Astrocyte (in vitro differentiated cells and primary cell): ENCODE results near the gene SEPTIN1. TPM values are rescaled to one million over a fixed set of nuclear protein-coding genes. Genes with fewer than 3 reads are reported as not detected.

ENCODE experiments used
- DNase-seq: peaks from one replicate; pipeline ENCODE4 v3.0.0-alpha.2; 2010; ENCODE audit warnings: low read depth
- FAIRE-seq: peaks from 2 replicates; lab custom pipeline; 2011; peaks lifted over from hg19 to GRCh38; lab: Jason Lieb, UNC
- H2AFZ ChIP-seq: 2 replicates; pipeline ENCODE4 v1.6.0; 2012; ENCODE audit warnings: low read depth, low read length, inconsistent platforms
- H3K27ac ChIP-seq: 2 replicates; pipeline ENCODE4 v1.5.1; 2011; ENCODE audit warnings: low read depth, low read length, inconsistent platforms
- H3K27me3 ChIP-seq: 2 replicates; pipeline ENCODE4 v1.6.0; 2011; ENCODE audit warnings: low read length, inconsistent platforms; ENCODE audit not compliant: insufficient read depth
- H3K36me3 ChIP-seq: 2 replicates; pipeline ENCODE4 v1.5.1; 2011; ENCODE audit warnings: low read length, inconsistent platforms; ENCODE audit not compliant: insufficient read depth
- H3K4me1 ChIP-seq: 2 replicates; pipeline ENCODE4 v1.5.1; 2011; ENCODE audit warnings: low read length, inconsistent platforms; ENCODE audit not compliant: insufficient read depth
- H3K4me2 ChIP-seq: 2 replicates; pipeline ENCODE4 v1.6.0; 2012; ENCODE audit warnings: low read length, inconsistent platforms
- H3K4me3 ChIP-seq: 2 replicates; pipeline ENCODE4 v1.5.1; 2011; ENCODE audit warnings: low read depth, mild to moderate bottlenecking, low read length, inconsistent platforms; ENCODE audit not compliant: insufficient read depth
- H3K79me2 ChIP-seq: 2 replicates; pipeline ENCODE4 v1.6.0; 2012; ENCODE audit warnings: mild to moderate bottlenecking, low read length, inconsistent platforms; ENCODE audit not compliant: insufficient read depth
- H3K9ac ChIP-seq: 2 replicates; pipeline ENCODE4 v1.6.0; 2012; ENCODE audit warnings: mild to moderate bottlenecking, low read length, inconsistent platforms
- H3K9me3 ChIP-seq: 2 replicates; pipeline ENCODE4 v1.5.1; 2012; ENCODE audit warnings: low read depth, mild to moderate bottlenecking, low read length, inconsistent platforms; ENCODE audit not compliant: insufficient read depth
- H4K20me1 ChIP-seq: 2 replicates; pipeline ENCODE4 v1.6.0; 2012; ENCODE audit warnings: low read length, inconsistent platforms; ENCODE audit not compliant: insufficient read depth
- H3K27ac Mint-ChIP-seq: one replicate; pipeline ENCODE4 v1.8.0; 2021; ENCODE audit warnings: mild to moderate bottlenecking, mixed read lengths; ENCODE audit not compliant: unreplicated experiment
- H3K27me3 Mint-ChIP-seq: one replicate; pipeline ENCODE4 v1.8.0; 2021; ENCODE audit warnings: low read depth, mixed read lengths; ENCODE audit not compliant: unreplicated experiment
- H3K36me3 Mint-ChIP-seq: one replicate; pipeline ENCODE4 v1.8.0; 2021; ENCODE audit warnings: low read depth, mixed read lengths; ENCODE audit not compliant: unreplicated experiment
- H3K4me1 Mint-ChIP-seq: one replicate; pipeline ENCODE4 v1.8.0; 2021; ENCODE audit warnings: low read depth, mixed read lengths; ENCODE audit not compliant: unreplicated experiment
- H3K4me3 Mint-ChIP-seq: one replicate; pipeline ENCODE4 v1.8.0; 2021; ENCODE audit warnings: mild to moderate bottlenecking, moderate library complexity, mixed read lengths; ENCODE audit not compliant: unreplicated experiment
- H3K9me3 Mint-ChIP-seq: one replicate; pipeline ENCODE4 v1.8.0; 2021; ENCODE audit warnings: mild to moderate bottlenecking, mixed read lengths; ENCODE audit not compliant: unreplicated experiment
- EZH2 ChIP-seq: IDR thresholded peaks from 2 replicates; pipeline ENCODE4 v1.6.1; 2012; ENCODE audit warnings: mild to moderate bottlenecking, low read length, inconsistent platforms; ENCODE audit not compliant: insufficient read depth
- total RNA-seq: library from RNA; stranded (reverse); gene quantifications from 2 replicates; pipeline ENCODE4 v1.2.1, GENCODE V29; 2021
- TF ChIP-seq, protein P1 (sequence below): IDR thresholded peaks from 2 replicates; pipeline ENCODE4 v1.5.1; 2011; ENCODE audit warnings: low read depth, mild to moderate bottlenecking, inconsistent platforms, low read length, moderate library complexity; ENCODE audit not compliant: insufficient read depth

Gene SEPTIN1
- total RNA-seq, 1 donor from 2014 or later = 0.48 TPM

GRCh38 chr16:30429678-30430427 is 47.5 kb upstream of the SEPTIN1 start, which contains the start of gene DCTPP1:
Gene DCTPP1 (minus strand): TSS chr16:30430030. CDS start chr16:30429980, 50 bp downstream.
- Mint-ChIP-seq H3K27me3 (peaks cover 9% of the 10 kb centered on the region), H3K9me3 (no peaks in the 10 kb centered on the region), H3K36me3 (peaks cover 7% of the 10 kb centered on the region), H3K27ac (no peak within 1 kb of the TSS), H3K4me3 (no peak within 1 kb of the TSS), H3K4me1 (peaks cover 3% of the 10 kb centered on the region)
- H3K9me3 ChIP-seq = no peaks in the 10 kb centered on the region
- no peaks in the 10 kb centered on the region for H3K27me3 ChIP-seq
- DNase-seq = peak; percentile 98
- FAIRE-seq = no peak
- peaks cover 7% of the 10 kb centered on the region for H4K20me1 ChIP-seq
- H3K27ac ChIP-seq = peak within 1 kb of the TSS; percentile 8
- TF ChIP-seq, protein P1, sequence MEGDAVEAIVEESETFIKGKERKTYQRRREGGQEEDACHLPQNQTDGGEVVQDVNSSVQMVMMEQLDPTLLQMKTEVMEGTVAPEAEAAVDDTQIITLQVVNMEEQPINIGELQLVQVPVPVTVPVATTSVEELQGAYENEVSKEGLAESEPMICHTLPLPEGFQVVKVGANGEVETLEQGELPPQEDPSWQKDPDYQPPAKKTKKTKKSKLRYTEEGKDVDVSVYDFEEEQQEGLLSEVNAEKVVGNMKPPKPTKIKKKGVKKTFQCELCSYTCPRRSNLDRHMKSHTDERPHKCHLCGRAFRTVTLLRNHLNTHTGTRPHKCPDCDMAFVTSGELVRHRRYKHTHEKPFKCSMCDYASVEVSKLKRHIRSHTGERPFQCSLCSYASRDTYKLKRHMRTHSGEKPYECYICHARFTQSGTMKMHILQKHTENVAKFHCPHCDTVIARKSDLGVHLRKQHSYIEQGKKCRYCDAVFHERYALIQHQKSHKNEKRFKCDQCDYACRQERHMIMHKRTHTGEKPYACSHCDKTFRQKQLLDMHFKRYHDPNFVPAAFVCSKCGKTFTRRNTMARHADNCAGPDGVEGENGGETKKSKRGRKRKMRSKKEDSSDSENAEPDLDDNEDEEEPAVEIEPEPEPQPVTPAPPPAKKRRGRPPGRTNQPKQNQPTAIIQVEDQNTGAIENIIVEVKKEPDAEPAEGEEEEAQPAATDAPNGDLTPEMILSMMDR = peak; percentile 83
- TF ChIP-seq EZH2 = no peak
- peak within 1 kb of the TSS; percentile 75 for H3K9ac ChIP-seq
- peaks cover 9% of the 10 kb centered on the region for H3K36me3 ChIP-seq
- H2AFZ ChIP-seq = peak within 1 kb of the TSS; percentile 86
- H3K4me3 ChIP-seq = peak within 1 kb of the TSS; percentile 80
- H3K4me2 ChIP-seq = peak within 1 kb of the TSS; percentile 96
- peaks cover 30% of the 10 kb centered on the region for H3K79me2 ChIP-seq
- H3K4me1 ChIP-seq = peaks cover 14% of the 10 kb centered on the region

DNA sequence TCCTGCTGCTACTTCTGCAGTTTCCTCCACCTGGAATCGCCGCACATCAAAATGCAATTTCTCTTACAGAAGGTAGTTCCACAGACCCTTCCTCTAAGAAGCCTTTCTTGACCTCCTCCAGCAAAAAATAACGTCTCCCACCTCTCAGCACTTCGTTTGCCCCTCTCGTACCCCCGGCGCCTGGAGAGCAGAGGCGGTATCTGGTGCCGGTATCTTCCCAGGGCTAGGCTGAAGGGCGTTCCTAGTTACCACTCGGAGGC is 47.0 kb upstream of the SEPTIN1 start:
- H3K36me3 ChIP-seq = peaks cover 9% of the 10 kb centered on the region
- H3K27me3 ChIP-seq = no peaks in the 10 kb centered on the region
- peak overlapping the region; percentile 75 for H3K9ac ChIP-seq
- peaks cover 34% of the 10 kb centered on the region for H3K79me2 ChIP-seq
- FAIRE-seq = no peak
- peak overlapping the region; percentile 86 for H2AFZ ChIP-seq
- peak overlapping the region; percentile 8 for H3K27ac ChIP-seq
- H3K4me2 ChIP-seq = peak overlapping the region; percentile 96
- peaks cover 14% of the 10 kb centered on the region for H3K4me1 ChIP-seq
- Mint-ChIP-seq H3K36me3 (peaks cover 7% of the 10 kb centered on the region), H3K27me3 (peaks cover 6% of the 10 kb centered on the region), H3K4me3 (no peak overlapping the region), H3K4me1 (peaks cover 3% of the 10 kb centered on the region), H3K9me3 (no peaks in the 10 kb centered on the region), H3K27ac (no peak overlapping the region)
- DNase-seq = no peak
- H3K4me3 ChIP-seq = peak overlapping the region; percentile 80
- TF ChIP-seq, protein P1 = no peak
- TF ChIP-seq EZH2 = no peak
- peaks cover 10% of the 10 kb centered on the region for H4K20me1 ChIP-seq
- no peaks in the 10 kb centered on the region for H3K9me3 ChIP-seq

DNA sequence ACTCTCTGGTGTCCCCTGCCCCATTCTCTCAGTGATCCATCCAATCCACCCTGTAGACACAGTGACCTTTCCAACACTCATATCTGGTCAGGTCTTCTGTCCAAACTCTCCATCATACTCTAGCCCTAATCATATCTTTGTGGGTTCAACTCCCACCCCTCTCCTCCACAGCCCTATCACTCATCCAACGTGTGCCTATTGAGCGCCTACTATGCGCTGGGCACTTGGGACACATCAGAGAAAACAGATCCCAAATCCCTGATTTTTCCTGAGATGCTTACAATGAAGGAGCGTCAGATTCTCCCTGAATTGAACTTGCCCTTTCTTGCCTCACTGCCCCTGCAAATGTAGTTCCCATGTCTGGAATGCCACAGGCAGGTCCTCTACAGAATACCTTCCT is 45.7 kb upstream of the SEPTIN1 start:
- no peak for FAIRE-seq
- TF ChIP-seq, protein P1 = no peak
- TF ChIP-seq EZH2 = no peak
- no peaks in the 10 kb centered on the region for H3K9me3 Mint-ChIP-seq
- Histone ChIP-seq H3K79me2 (peaks cover 34% of the 10 kb centered on the region), H3K4me1 (peaks cover 14% of the 10 kb centered on the region), H3K36me3 (peaks cover 18% of the 10 kb centered on the region), H2AFZ (no peak overlapping the region), H3K27me3 (no peaks in the 10 kb centered on the region), H3K27ac (no peak overlapping the region), H3K9me3 (no peaks in the 10 kb centered on the region), H3K9ac (no peak overlapping the region), H3K4me2 (no peak overlapping the region), H4K20me1 (peaks cover 10% of the 10 kb centered on the region), H3K4me3 (no peak overlapping the region)
- no peak overlapping the region for H3K27ac Mint-ChIP-seq
- no peaks in the 10 kb centered on the region for H3K27me3 Mint-ChIP-seq
- H3K36me3 Mint-ChIP-seq = peaks cover 9% of the 10 kb centered on the region
- peaks cover 3% of the 10 kb centered on the region for H3K4me1 Mint-ChIP-seq
- H3K4me3 Mint-ChIP-seq = peak overlapping the region; percentile 52
- DNase-seq = no peak
